HepG2 (cell line): Measurements from ENCODE around the gene NT5C. TPM values are rescaled to one million over a fixed set of nuclear protein-coding genes. Genes with fewer than 3 reads are reported as not detected.

Source experiments
- CCAR2 ChIP-seq: fragments of 200-400 bp; formaldehyde crosslinking; optimal IDR thresholded peaks from 2 replicates; pipeline ENCODE3; 2018; ENCODE audit warnings: low read depth, mild to moderate bottlenecking, low read length, moderate library complexity
- DNMT3B ChIP-seq: conservative IDR thresholded peaks from 2 replicates; pipeline ENCODE4 v1.6.1; 2016; ENCODE audit warnings: missing biosample characterization, control low read depth
- FLYWCH1 ChIP-seq: sonication (generic); formaldehyde crosslinking; IDR thresholded peaks from 2 replicates; pipeline ENCODE4 v1.8.1; 2023; ENCODE audit warnings: mild to moderate bottlenecking, missing genetic modification reagents
- FOSL1 ChIP-seq: sonication (generic); formaldehyde crosslinking; IDR thresholded peaks from 2 replicates; pipeline ENCODE4 v1.9.0; 2021; ENCODE audit warnings: missing genetic modification reagents, borderline replicate concordance
- HOXA7 ChIP-seq: sonication (generic); formaldehyde crosslinking; IDR thresholded peaks from 2 replicates; pipeline ENCODE4 v1.8.1; 2022; ENCODE audit warnings: mild to moderate bottlenecking, missing genetic modification reagents, moderate library complexity
- NFKB2 ChIP-seq: sonication (generic); formaldehyde crosslinking; IDR thresholded peaks from 2 replicates; pipeline ENCODE4 v1.4.0; 2020; ENCODE audit warnings: missing genetic modification reagents, borderline replicate concordance
- NR2F1 ChIP-seq, 2 experiments: fragments of 450-650 bp in 1 of 2; formaldehyde crosslinking in 1 of 2; IDR thresholded peaks; 2 replicates each; pipeline versions ENCODE4 v1.5.0 to v1.6.1; 2016 to 2020; ENCODE audit warnings: mild to moderate bottlenecking in 1 of 2, missing compliant biosample characterization in 1 of 2, missing genetic modification reagents in 1 of 2, moderate library complexity in 1 of 2
- PAWR ChIP-seq: sonication (generic); formaldehyde crosslinking; IDR thresholded peaks from 2 replicates; pipeline ENCODE4 v1.4.0; 2020; ENCODE audit warnings: missing genetic modification reagents, mild to moderate bottlenecking, borderline replicate concordance
- SP2 ChIP-seq: sonication (generic); formaldehyde crosslinking; IDR thresholded peaks from 2 replicates; pipeline ENCODE4 v1.5.1; 2020; ENCODE audit warnings: mild to moderate bottlenecking, missing genetic modification reagents
- ZMYM2 ChIP-seq: sonication (generic); formaldehyde crosslinking; IDR thresholded peaks from 2 replicates; pipeline ENCODE4 v1.8.0; 2022; ENCODE audit warnings: mild to moderate bottlenecking, missing genetic modification reagents
- ZNF232 ChIP-seq: sonication (generic); formaldehyde crosslinking; IDR thresholded peaks from 2 replicates; pipeline ENCODE4 v1.4.0; 2020; ENCODE audit warnings: missing genetic modification reagents, borderline replicate concordance
- ZNF251 ChIP-seq: sonication (generic); formaldehyde crosslinking; IDR thresholded peaks from 2 replicates; pipeline ENCODE4 v1.9.0; 2021; ENCODE audit warnings: mild to moderate bottlenecking, missing genetic modification reagents
- ZNF777 ChIP-seq: sonication (generic); formaldehyde crosslinking; IDR thresholded peaks from 2 replicates; pipeline ENCODE4 v1.4.0; 2020; ENCODE audit warnings: missing genetic modification reagents
- ZNF850 ChIP-seq: sonication (generic); formaldehyde crosslinking; conservative IDR thresholded peaks from 2 replicates; pipeline ENCODE4 v1.9.0; 2021; ENCODE audit warnings: mild to moderate bottlenecking, missing genetic modification reagents
- ZSCAN30 ChIP-seq: sonication (generic); formaldehyde crosslinking; IDR thresholded peaks from 2 replicates; pipeline ENCODE4 v1.5.0; 2020; ENCODE audit warnings: mild to moderate bottlenecking, missing genetic modification reagents
- polyA plus RNA-seq, 8 experiments: library from polyadenylated mRNA; depleted of rRNA in 3 of 8; stranded (reverse) in 7 of 8; unstranded in 1 of 8; fragments of >200 nt; fragmentation: Illumina TruSeq in 4 of 8; extraction: Trizol in 4 of 8; gene quantifications; 2 replicates each; pipeline versions ENCODE4 v1.2.1 to v1.2.3, GENCODE V29; 2011 to 2016; ENCODE audit warnings: low read depth in 4 of 8, missing spikeins in 1 of 8, mixed read lengths in 1 of 8; ENCODE audit not compliant: insufficient read depth in 1 of 8
- total RNA-seq, 5 experiments: library from RNA; depleted of rRNA; stranded (reverse); fragments of >200 nt; fragmentation: Illumina TruSeq; extraction: Trizol; gene quantifications; 2 replicates each; pipeline ENCODE4 v1.2.3, GENCODE V29; 2016; ENCODE audit warnings: low read depth in 1 of 5
- TF ChIP-seq, protein P1 (sequence below): sonication (generic); formaldehyde crosslinking; IDR thresholded peaks from 2 replicates; pipeline ENCODE4 v1.4.0; 2020; ENCODE audit warnings: missing genetic modification reagents
- TF ChIP-seq, protein P2 (sequence below): sonication (generic); formaldehyde crosslinking; IDR thresholded peaks from 2 replicates; pipeline ENCODE4 v1.8.0; 2022; ENCODE audit warnings: missing genetic modification reagents, mild to moderate bottlenecking, moderate library complexity, borderline replicate concordance
- TF ChIP-seq, protein P3 (sequence below), 2 experiments: sonication (generic) in 1 of 2; formaldehyde crosslinking in 1 of 2; IDR thresholded peaks; 2 replicates each; pipeline versions ENCODE4 v1.5.1 to v1.6.1; 2011 to 2020; ENCODE audit warnings: borderline replicate concordance in 1 of 2, low read depth in 1 of 2, low read length in 1 of 2, mild to moderate bottlenecking in 1 of 2, missing genetic modification reagents in 1 of 2, moderate library complexity in 1 of 2
- TF ChIP-seq, protein P4 (sequence below): IDR thresholded peaks from 2 replicates; pipeline ENCODE4 v1.6.1; 2016; ENCODE audit warnings: missing compliant biosample characterization, missing genetic modification reagents, borderline replicate concordance
- TF ChIP-seq, protein P5 (sequence below): sonication (generic); formaldehyde crosslinking; IDR thresholded peaks from 2 replicates; pipeline ENCODE4 v1.5.0; 2020; ENCODE audit warnings: missing genetic modification reagents

The NT5C gene
- total and polyA plus RNA-seq, 2 of the 13 experiments (the other 11 are each of a cell fraction or from before 2014, with no cell fraction given): 42.8 to 48.6 TPM

DNA sequence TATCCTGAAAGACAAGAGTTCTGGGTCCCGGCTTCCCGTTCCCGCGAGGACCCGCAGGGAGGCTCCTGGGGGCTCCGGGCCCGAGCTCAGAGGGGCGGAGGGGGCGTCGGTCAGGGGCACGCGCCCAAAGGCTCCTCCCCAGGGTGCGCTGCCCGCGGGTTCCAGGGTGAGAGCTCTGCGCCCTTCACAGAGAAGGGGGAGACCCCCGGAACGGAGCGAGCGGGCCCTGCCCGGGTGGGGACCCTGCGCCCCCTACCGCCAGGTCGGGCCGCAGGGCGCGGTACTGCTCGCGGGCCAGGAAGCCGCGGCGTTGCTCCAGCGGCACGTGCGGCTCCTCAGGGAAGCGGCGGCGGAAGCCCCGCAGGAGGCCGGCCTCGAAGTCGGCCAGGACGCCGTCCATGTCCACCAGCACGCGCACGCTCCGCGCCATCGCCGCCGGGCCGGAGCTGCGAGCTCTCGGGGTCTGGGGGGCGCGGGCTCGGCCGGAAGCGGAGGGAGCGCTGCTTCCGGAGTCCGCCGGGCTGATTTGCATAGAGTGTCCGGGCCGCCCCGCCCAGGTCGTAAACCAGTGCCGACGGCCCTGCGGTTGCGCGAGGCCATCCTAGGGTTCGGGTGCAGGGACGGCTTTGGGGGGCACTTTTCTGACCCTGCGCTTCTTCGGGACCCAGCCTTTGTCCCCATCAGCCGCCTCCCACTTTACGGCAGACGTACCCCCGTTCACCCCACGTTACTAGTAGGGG, at the start of gene NT5C (continued):
- TF ChIP-seq NR2F1 (CRISPR knock-in tag; IDR thresholded peaks at IDR 0.05): peak in 1 of 2 experiments; percentile 19; a peak in 1 of 4 replicates
- TF ChIP-seq, protein P1, sequence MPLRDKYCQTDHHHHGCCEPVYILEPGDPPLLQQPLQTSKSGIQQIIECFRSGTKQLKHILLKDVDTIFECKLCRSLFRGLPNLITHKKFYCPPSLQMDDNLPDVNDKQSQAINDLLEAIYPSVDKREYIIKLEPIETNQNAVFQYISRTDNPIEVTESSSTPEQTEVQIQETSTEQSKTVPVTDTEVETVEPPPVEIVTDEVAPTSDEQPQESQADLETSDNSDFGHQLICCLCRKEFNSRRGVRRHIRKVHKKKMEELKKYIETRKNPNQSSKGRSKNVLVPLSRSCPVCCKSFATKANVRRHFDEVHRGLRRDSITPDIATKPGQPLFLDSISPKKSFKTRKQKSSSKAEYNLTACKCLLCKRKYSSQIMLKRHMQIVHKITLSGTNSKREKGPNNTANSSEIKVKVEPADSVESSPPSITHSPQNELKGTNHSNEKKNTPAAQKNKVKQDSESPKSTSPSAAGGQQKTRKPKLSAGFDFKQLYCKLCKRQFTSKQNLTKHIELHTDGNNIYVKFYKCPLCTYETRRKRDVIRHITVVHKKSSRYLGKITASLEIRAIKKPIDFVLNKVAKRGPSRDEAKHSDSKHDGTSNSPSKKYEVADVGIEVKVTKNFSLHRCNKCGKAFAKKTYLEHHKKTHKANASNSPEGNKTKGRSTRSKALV (CRISPR knock-in tag): no peak
- no peak for TF ChIP-seq CCAR2
- no peak; the same call in 1 of the 2 replicates for TF ChIP-seq NFKB2 (CRISPR knock-in tag)
- TF ChIP-seq ZMYM2 (CRISPR knock-in tag): no peak
- TF ChIP-seq, protein P2, sequence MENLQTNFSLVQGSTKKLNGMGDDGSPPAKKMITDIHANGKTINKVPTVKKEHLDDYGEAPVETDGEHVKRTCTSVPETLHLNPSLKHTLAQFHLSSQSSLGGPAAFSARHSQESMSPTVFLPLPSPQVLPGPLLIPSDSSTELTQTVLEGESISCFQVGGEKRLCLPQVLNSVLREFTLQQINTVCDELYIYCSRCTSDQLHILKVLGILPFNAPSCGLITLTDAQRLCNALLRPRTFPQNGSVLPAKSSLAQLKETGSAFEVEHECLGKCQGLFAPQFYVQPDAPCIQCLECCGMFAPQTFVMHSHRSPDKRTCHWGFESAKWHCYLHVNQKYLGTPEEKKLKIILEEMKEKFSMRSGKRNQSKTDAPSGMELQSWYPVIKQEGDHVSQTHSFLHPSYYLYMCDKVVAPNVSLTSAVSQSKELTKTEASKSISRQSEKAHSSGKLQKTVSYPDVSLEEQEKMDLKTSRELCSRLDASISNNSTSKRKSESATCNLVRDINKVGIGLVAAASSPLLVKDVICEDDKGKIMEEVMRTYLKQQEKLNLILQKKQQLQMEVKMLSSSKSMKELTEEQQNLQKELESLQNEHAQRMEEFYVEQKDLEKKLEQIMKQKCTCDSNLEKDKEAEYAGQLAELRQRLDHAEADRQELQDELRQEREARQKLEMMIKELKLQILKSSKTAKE (CRISPR knock-in tag): no peak
- TF ChIP-seq SP2 (CRISPR knock-in tag): no peak
- TF ChIP-seq FLYWCH1: no peak
- TF ChIP-seq FOSL1 (CRISPR knock-in tag): no peak
- TF ChIP-seq, protein P3, sequence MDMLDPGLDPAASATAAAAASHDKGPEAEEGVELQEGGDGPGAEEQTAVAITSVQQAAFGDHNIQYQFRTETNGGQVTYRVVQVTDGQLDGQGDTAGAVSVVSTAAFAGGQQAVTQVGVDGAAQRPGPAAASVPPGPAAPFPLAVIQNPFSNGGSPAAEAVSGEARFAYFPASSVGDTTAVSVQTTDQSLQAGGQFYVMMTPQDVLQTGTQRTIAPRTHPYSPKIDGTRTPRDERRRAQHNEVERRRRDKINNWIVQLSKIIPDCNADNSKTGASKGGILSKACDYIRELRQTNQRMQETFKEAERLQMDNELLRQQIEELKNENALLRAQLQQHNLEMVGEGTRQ (IDR thresholded peaks at IDR 0.05; ENCODE audit: low read depth, low read length): no peak
- TF ChIP-seq, protein P3 (CRISPR knock-in tag; IDR thresholded peaks at IDR 0.05; ENCODE audit: borderline replicate concordance): no peak
- TF ChIP-seq, protein P4, sequence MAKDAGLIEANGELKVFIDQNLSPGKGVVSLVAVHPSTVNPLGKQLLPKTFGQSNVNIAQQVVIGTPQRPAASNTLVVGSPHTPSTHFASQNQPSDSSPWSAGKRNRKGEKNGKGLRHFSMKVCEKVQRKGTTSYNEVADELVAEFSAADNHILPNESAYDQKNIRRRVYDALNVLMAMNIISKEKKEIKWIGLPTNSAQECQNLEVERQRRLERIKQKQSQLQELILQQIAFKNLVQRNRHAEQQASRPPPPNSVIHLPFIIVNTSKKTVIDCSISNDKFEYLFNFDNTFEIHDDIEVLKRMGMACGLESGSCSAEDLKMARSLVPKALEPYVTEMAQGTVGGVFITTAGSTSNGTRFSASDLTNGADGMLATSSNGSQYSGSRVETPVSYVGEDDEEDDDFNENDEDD (CRISPR knock-in tag): peak; percentile 90; the same call in 1 of the 2 replicates
- TF ChIP-seq DNMT3B (CRISPR knock-in tag): no peak
- TF ChIP-seq ZNF777 (CRISPR knock-in tag): peak; percentile 84
- TF ChIP-seq ZNF232 (CRISPR knock-in tag): no peak; the same call in 1 of the 2 replicates
- no peak for TF ChIP-seq HOXA7 (CRISPR knock-in tag)
- no peak for TF ChIP-seq ZNF251 (CRISPR knock-in tag)
- TF ChIP-seq ZSCAN30 (CRISPR knock-in tag): no peak
- TF ChIP-seq PAWR: 0 out of 2 replicates have a peak, but pooled peaks have one; percentile 44
- TF ChIP-seq ZNF850 (CRISPR knock-in tag): no peak
- TF ChIP-seq, protein P5, sequence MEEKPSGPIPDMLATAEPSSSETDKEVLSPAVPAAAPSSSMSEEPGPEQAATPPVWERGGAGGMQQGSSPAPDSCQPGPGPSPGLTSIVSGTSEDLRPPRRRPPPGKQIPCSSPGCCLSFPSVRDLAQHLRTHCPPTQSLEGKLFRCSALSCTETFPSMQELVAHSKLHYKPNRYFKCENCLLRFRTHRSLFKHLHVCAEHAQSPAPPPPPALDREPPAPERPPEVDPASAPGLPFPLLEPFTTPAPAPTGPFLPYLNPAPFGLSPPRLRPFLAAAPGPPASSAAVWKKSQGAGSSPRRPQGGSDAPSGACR (CRISPR knock-in tag): no peak
